Stimulated activated CD4-positive, alpha-beta T cell treated with anti-CD3 and anti-CD28 coated beads, Interleukin-2, amount 100 ng/mL, for 4 hours (primary cell): ENCODE data around the gene MYO9A.
"Not testable (repeated sequence)": the region's sequence is repeated elsewhere in the genome, so short reads cannot be mapped to it uniquely, and the experiment has no call there.

Source experiments
- DNase-seq: peaks from one replicate; pipeline ENCODE4 v3.0.0-alpha.2; 2020; ENCODE audit warnings: low read depth

MYO9A gene

GRCh38 chr15:72092691-72093090, 25.3 kb downstream of the MYO9A start:
- no peak for DNase-seq

GRCh38 chr15:72092006-72092405, 25.9 kb downstream of the MYO9A start:
- DNase-seq, result no peak

- DNase-seq, result no peak
Measured at GRCh38 chr15:72086920-72087648, 30.9 kb downstream of the MYO9A start.

GRCh38 chr15:72086010-72086697, 31.8 kb downstream of the MYO9A start:
- DNase-seq, result no peak

GRCh38 chr15:72082176-72082575, 35.8 kb downstream of the MYO9A start:
- DNase-seq, result no peak

GRCh38 chr15:72078887-72079286, 39.1 kb downstream of the MYO9A start:
- no peak for DNase-seq

GRCh38 chr15:72077950-72078349, 40.0 kb downstream of the MYO9A start:
- DNase-seq, result no peak

GRCh38 chr15:72074335-72075060, 43.5 kb downstream of the MYO9A start:
- no peak for DNase-seq

GRCh38 chr15:72071448-72071825, 46.5 kb downstream of the MYO9A start:
- not testable (repeated sequence) for DNase-seq

GRCh38 chr15:72070817-72071447, 47.0 kb downstream of the MYO9A start:
- DNase-seq, result no peak

GRCh38 chr15:72068856-72069255, 49.1 kb downstream of the MYO9A start:
- no peak for DNase-seq

GRCh38 chr15:72065801-72066200, 52.1 kb downstream of the MYO9A start:
- no peak for DNase-seq

- DNase-seq, result no peak
Measured at GRCh38 chr15:72063186-72063585, 54.8 kb downstream of the MYO9A start.

GRCh38 chr15:72062319-72062718, 55.6 kb downstream of the MYO9A start:
- DNase-seq, result no peak

GRCh38 chr15:72060687-72061250, 57.2 kb downstream of the MYO9A start:
- no peak for DNase-seq

GRCh38 chr15:72058585-72058984, 59.4 kb downstream of the MYO9A start:
- no peak for DNase-seq

GRCh38 chr15:72057548-72058091, 60.3 kb downstream of the MYO9A start:
- no peak for DNase-seq

- DNase-seq, result not testable (repeated sequence)
Measured at GRCh38 chr15:72056217-72056616, 61.7 kb downstream of the MYO9A start.

- not testable (repeated sequence) for DNase-seq
Measured at GRCh38 chr15:72053297-72053696, 64.7 kb downstream of the MYO9A start.

GRCh38 chr15:72050700-72051099, 67.2 kb downstream of the MYO9A start:
- DNase-seq, result no peak

GRCh38 chr15:72047020-72047419, 70.9 kb downstream of the MYO9A start:
- DNase-seq, result no peak

- DNase-seq, result no peak
Measured at GRCh38 chr15:72044956-72045355, 73.0 kb downstream of the MYO9A start.
